NCI-H2227 (cell line): ENCODE data around the gene PPP1R14C.
A peak's percentile ranks its signal among the peaks of the same experiment; 100 is the strongest.

Experiments
- DNase-seq: peaks from one replicate; lab custom pipeline; 2025; ENCODE audit not compliant: unreplicated experiment; lab: John Stamatoyannopoulos, UW

The PPP1R14C gene

DNA sequence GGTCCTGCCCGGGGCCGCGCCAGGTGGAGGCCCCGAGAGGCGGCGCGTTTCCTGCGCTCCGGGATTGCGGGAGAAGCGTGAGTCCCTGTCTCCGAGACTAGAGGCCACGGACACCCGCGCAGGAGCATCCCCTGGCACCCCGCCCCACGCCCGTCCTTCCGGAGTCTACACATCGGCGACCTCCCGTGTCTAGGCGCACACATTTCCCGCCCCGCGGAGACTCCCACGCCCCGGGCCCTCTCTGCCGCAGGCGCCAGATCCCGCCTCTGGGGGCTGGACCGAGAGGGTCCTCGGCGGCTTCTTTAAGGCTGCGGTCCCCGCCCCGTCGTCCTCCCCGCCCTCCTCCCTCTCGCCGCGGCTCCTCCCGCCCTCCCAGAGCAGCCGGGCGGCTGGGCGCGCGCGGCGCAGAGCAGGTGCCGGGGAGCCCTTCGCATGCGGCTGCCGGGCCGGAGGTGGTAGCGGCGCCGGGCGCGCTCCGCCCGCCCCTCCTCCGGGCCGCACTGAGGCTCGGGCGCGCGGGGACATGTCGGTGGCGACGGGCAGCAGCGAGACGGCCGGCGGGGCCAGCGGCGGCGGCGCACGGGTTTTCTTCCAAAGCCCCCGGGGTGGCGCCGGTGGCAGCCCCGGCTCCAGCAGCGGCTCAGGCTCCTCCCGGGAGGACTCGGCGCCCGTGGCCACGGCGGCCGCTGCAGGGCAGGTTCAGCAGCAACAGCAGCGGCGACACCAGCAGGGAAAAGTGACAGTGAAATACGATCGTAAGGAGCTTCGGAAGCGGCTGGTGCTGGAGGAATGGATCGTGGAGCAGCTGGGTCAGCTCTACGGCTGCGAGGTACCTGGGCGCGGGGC is at the start of gene PPP1R14C:
TSS of gene PPP1R14C (plus strand) at position 375 of the 846 bp plus-strand sequence. CDS start at position 524, 149 bp downstream.
- DNase-seq, result peak; percentile 81

GRCh38 chr6:150093397-150093796 is 49.4 kb upstream of the PPP1R14C start:
- DNase-seq, result no peak

DNA sequence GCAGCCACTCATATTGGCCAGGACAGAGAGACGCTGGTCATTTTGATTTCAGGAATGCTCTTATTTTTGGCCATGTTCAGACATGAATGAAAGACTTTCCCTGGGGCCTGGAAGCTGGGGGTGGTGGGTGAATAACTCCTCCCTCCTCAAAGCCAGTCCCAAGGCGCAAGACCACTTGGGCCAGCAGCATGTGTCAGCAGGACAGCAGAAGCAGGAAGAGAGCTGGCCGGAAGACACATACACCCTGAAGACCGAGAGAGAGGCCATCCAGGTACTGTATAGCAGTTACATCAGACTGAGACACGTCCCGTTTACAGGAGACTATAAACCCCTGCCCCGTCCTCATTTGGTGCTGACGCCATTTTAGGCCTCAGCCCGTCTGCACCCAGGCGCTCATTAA is 44.7 kb upstream of the PPP1R14C start:
- DNase-seq, result no peak

DNA sequence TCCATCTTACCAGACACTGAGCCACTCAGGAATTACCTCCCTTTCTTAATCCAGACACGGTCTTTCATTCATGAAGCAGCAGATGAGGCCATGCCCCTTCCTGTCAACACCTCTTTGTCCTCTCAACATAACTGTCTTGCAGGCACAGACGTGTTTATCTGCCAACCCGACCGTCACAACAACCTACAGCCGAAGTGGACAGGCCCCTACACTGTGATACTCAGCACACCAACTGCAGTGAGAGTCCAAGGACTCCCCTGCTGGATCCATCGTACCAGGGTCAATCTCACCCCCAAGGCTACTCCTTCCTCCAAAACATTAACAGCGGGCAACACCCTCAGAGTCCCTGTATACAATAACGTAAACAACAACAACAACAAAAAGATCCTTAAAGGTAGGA is 43.3 kb upstream of the PPP1R14C start:
- no peak for DNase-seq

GRCh38 chr6:150099953-150100352 is 42.9 kb upstream of the PPP1R14C start:
- no peak for DNase-seq

- DNase-seq, result no peak
Observed at GRCh38 chr6:150100745-150101144, 42.1 kb upstream of the PPP1R14C start.

DNA sequence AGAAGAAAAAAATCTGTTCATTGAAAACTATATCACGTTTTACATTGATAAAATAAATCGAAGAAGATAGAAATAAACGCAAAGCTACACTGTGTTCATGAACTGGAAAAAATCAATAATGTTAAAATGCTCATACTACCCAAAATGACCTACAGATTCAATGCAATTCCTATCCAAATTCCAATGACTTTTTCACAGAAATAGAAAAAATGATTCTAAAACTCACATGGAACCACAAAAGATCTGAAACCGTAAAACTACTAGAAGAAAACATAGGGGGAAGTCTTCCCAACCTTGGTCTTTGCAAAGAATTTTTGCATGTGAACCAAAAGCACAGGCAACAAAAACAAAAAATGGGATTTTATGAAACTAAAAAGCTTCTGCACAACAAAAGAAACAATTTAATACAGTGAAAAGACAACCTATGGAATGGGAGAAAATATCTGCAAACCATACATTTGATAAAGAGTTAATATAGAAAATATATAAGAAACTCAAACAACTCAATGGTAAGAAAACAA is 40.0 kb upstream of the PPP1R14C start:
- no peak for DNase-seq

- no peak for DNase-seq
Observed at GRCh38 chr6:150112233-150112632, 30.6 kb upstream of the PPP1R14C start.

- no peak for DNase-seq
Observed at GRCh38 chr6:150115769-150116168, 27.1 kb upstream of the PPP1R14C start.

DNA sequence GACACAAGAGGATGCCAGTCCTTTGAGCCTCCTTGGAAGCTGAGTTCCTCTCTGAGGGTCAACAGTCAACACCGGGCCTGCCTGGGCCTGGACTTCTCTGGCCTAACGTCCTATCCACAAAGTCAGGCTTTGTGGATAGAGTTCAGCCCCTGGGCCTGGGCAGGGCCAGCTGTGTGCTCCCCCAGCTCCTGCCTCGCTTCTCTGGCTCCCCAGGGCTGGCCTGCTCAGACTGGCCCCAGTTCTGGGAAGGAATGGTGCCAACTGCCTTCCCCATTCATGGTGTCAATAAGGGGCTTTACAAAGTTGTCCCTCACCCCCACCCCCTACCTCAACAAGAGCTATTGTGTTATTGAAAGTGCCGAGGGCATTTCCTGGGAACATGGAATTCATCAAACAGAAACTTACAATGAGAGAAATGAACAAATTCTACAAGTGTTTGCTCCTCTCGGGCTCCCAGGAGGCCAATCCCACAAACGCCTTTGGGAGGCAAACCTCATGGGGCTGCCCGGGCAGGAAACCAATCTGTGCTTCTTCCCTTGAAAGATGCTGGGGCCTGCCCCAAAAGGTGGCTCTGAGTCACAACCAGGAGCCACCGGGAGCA is 26.5 kb upstream of the PPP1R14C start:
- DNase-seq, result no peak

DNA sequence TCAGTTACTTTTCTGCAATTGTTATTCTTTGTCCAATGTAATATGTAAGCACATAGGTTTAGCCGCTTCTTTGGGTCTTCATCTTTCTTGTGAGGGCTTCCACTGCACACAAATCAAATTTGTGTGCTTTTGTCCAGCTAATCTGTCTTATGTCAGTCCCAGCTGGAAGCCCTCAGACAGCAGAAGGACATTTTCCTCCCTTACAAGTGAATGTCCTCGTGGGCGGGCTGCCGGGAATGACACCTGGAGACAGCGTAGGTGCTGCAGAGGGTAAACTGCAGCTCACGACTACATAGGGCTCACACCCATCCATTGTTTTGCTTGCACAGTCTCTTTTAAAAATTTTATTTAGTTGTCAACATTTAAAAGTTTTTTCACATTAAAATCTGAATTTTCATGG is 24.6 kb upstream of the PPP1R14C start:
- DNase-seq, result no peak

GRCh38 chr6:150118627-150119026 is 24.2 kb upstream of the PPP1R14C start:
- DNase-seq, result no peak

DNA sequence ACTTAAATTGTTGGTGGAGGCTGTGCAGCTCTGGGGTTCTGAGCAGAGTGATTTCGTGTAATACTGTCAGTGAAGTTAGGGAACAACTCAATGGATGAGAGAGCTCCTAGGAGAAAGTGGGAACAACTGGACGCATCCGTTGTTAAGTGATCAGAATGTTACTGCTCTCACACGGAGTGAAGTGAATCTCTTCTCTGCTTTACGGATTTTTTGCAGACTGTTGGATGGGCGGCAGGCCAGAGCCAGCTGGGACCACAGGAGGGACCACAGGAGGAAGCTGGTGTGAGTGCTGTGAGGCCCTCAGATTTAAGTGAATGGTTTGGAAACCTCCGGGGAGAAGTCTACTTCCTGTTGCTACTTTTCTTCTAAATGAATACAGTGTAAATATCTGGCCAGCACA is 23.7 kb upstream of the PPP1R14C start:
- DNase-seq, result no peak

DNA sequence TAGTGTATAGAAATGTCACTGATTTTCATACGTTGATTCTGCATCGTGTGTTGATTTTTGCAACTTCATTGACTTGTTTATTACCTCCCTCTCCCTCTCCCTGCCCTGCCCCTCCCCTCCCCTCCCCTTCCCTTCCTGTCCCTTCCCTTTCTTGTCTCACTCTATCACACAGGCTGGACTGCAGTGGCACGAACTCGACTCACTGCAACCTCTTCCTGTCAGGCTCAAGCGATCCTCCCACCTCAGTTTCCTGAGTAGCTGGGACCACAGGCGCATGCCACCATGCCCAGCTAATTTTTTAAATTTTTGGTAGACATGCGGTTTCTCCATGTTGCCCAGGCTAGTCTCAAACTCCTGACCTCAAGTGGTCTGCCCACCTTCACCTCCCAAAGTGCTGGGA is 19.2 kb upstream of the PPP1R14C start:
- DNase-seq, result no peak

- DNase-seq, result no peak
Observed at GRCh38 chr6:150124235-150124634, 18.6 kb upstream of the PPP1R14C start.

DNA sequence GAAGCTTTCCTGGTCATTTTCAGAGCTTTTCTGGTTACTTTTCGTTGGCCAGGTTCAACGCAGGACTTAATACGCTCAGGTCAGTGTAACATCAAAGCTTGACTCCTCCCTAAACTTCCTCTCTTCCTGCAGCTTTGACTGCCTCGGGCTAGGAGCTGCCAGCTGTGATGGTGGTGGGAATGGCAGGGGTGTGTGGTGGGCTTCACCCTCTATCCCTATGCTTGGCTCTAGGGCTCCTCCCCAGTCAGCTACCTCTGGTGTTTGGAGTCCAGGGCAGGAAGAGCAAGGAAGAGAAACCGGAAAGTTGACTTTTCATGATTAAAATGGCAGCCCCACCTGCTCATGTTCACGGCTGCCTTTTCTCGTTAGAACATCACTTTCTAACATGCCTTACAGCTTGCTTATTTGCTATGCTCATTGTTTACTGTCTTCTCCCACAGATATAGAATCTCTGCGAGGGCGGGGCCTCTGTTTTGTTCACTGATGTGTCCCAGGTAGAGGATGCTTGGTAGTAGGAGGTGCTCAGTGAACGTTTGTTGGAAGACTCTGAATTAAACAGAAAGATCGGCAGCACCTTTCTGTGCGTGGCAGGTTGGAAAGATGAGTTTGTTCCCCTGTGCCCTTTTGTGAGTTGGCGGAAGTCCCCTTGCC is 16.1 kb upstream of the PPP1R14C start:
- DNase-seq, result no peak

GRCh38 chr6:150128425-150128824 is 14.4 kb upstream of the PPP1R14C start:
- no peak for DNase-seq

DNA sequence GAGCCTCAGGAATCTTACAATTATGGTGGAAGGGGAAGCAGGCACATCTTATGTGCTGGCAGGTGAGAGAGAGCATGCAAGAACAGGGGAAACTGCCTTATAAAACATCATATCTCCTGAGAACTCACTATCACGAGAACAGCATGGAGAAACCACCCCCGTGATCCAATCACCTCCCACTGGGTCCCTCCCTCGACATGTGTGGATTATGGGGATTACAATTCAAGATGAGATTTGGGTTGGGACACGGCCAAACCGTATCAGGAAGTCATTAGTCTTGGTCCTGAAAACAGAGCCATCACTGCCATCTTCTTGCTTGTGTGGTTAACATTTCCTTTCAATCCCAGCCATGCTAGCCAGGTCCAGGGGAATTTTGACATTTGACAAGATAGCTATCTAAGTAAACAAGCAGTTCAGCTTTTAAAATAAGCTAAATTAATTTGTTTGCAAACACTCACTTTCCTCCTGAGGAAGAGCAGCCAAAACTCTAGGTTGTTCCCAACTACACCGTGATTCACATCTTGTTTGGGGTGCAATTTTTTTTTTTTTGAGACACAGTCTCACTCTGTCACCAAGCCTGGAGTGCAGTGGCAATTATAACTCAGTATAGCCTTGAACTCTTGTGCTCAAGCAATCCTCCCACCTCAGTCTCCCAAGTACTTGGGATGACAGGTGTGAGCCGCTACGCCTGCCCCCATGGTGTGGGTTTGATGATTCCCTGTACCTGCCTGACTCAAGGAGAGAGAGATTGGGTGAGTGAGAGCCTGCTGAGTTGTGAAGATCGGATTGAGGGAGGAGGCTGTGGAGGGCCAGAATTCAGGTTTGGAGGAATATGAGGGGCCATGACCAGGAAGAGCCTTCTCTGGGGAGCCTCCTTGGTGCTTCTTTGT is 13.0 kb upstream of the PPP1R14C start:
- no peak for DNase-seq

DNA sequence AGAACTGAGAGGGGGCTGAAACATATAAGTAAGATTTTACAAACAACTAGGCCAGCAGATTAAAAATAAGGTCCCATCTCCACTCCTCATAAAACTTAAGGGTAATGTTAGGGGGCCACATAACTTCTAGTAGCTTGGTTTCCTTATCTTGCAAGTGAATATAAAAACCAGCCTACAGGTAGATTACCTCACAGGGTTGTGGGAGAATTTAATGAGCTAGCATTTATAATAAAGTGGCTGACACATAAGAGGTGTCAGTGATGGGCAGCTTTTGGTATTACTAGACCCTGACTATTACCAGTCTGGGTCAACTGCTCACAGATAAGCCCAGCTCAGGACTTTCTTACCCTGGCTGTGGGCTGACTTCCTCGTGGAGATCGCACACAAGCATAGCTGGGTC is 9.2 kb upstream of the PPP1R14C start:
- DNase-seq, result no peak

- DNase-seq, result peak; percentile 4
Observed at GRCh38 chr6:150134280-150134920, 8.4 kb upstream of the PPP1R14C start.
